Stimulated activated CD4-positive, alpha-beta T cell treated with anti-CD3 and anti-CD28 coated beads, Interleukin-12 subunit alpha, Interleukin-12 subunit beta, amount 100 ng/mL, for 48 hours (primary cell): ENCODE measurements around the gene TRMT2B.
"Not testable (repeated sequence)": the region's sequence is repeated elsewhere in the genome, so short reads cannot be mapped to it uniquely, and the experiment has no call there.

ENCODE experiments used
- DNase-seq, 3 donors: peaks; one replicate each; pipeline ENCODE4 v3.0.0-alpha.2; 2020; ENCODE audit warnings: low read depth in 2 of 3, low spot score in 1 of 3

The TRMT2B gene

GRCh38 chrX:101051549-101052302 is at the start of gene TRMT2B:
TRMT2B (minus strand) TSS chrX:101052111; CDS start chrX:101042289, 9,822 bp downstream.
- peak; percentile 64 to 72 (median 67) for DNase-seq

GRCh38 chrX:101097546-101098453 is 45.9 kb upstream of the TRMT2B start, which contains the start of gene CENPI:
CENPI (plus strand) TSS chrX:101098204; CDS start chrX:101101071, 2,867 bp downstream.
- DNase-seq: peak; percentile 79 to 90 (median 89)

GRCh38 chrX:101091817-101092216 is 39.9 kb upstream of the TRMT2B start:
- DNase-seq: no peak

GRCh38 chrX:101081231-101081630 is 29.3 kb upstream of the TRMT2B start:
- DNase-seq: no peak

GRCh38 chrX:101080326-101081124 is 28.6 kb upstream of the TRMT2B start:
- DNase-seq: no peak

- DNase-seq: no peak
Measured at GRCh38 chrX:101079736-101080270, 27.9 kb upstream of the TRMT2B start.

GRCh38 chrX:101078716-101079598 is 27.0 kb upstream of the TRMT2B start, which contains the start of gene TMEM35A:
TMEM35A (plus strand) TSS chrX:101078879; CDS start chrX:101079003, 124 bp downstream.
- no peak for DNase-seq

GRCh38 chrX:101071582-101071981 is 19.7 kb upstream of the TRMT2B start:
- no peak for DNase-seq

- no peak for DNase-seq
Measured at GRCh38 chrX:101062176-101062575, 10.3 kb upstream of the TRMT2B start.

- no peak for DNase-seq
Measured at GRCh38 chrX:101057093-101057714, 5.3 kb upstream of the TRMT2B start.

- DNase-seq: not testable (repeated sequence)
Measured at GRCh38 chrX:101056551-101056950, 4.6 kb upstream of the TRMT2B start.

GRCh38 chrX:101051153-101051548 is 760 bp downstream of the TRMT2B start:
- DNase-seq: no peak

- no peak for DNase-seq
Measured at GRCh38 chrX:101040197-101040596, 11.7 kb downstream of the TRMT2B start.

- no peak for DNase-seq
Measured at GRCh38 chrX:101037231-101037630, 14.7 kb downstream of the TRMT2B start.

GRCh38 chrX:101029665-101030064 is 22.2 kb downstream of the TRMT2B start:
- no peak for DNase-seq

- no peak for DNase-seq
Measured at GRCh38 chrX:101028562-101028961, 23.3 kb downstream of the TRMT2B start.

- DNase-seq: no peak
Measured at GRCh38 chrX:101025126-101025525, 26.8 kb downstream of the TRMT2B start.

- no peak for DNase-seq
Measured at GRCh38 chrX:101022020-101022419, 29.9 kb downstream of the TRMT2B start.

GRCh38 chrX:101012031-101012430 is 39.9 kb downstream of the TRMT2B start:
- not testable (repeated sequence) for DNase-seq
